ENCODE data around the gene GRB2.

The GRB2 gene

GRCh38 chr17:75386430-75386829 is 19.0 kb downstream of the GRB2 start:
- H2AFZ ChIP-seq (ENCODE audit: low read depth, low read length, severe bottlenecking) = no peak overlapping the region
- TF ChIP-seq, protein P1, sequence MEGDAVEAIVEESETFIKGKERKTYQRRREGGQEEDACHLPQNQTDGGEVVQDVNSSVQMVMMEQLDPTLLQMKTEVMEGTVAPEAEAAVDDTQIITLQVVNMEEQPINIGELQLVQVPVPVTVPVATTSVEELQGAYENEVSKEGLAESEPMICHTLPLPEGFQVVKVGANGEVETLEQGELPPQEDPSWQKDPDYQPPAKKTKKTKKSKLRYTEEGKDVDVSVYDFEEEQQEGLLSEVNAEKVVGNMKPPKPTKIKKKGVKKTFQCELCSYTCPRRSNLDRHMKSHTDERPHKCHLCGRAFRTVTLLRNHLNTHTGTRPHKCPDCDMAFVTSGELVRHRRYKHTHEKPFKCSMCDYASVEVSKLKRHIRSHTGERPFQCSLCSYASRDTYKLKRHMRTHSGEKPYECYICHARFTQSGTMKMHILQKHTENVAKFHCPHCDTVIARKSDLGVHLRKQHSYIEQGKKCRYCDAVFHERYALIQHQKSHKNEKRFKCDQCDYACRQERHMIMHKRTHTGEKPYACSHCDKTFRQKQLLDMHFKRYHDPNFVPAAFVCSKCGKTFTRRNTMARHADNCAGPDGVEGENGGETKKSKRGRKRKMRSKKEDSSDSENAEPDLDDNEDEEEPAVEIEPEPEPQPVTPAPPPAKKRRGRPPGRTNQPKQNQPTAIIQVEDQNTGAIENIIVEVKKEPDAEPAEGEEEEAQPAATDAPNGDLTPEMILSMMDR (IDR thresholded peaks at IDR 0.05; ENCODE audit: insufficient read depth, low read length, poor library complexity, severe bottlenecking) = no peak
- no peak for TF ChIP-seq EZH2phosphoT487 (conservative IDR thresholded peaks at IDR 0.05; ENCODE audit: low read length)
- 0 out of 2 replicates have a peak, but pooled peaks cover 9% of the 10 kb centered on the region for H3F3A ChIP-seq (ENCODE audit: insufficient read depth)
- H3K79me2 ChIP-seq (ENCODE audit: insufficient read depth, low read length) = peaks cover 98% of the 10 kb centered on the region
- H3K4me3 ChIP-seq (ENCODE audit: insufficient read depth, low read length, poor library complexity, severe bottlenecking) = no peak overlapping the region
- H4K20me1 ChIP-seq (ENCODE audit: low read depth, low read length) = peaks cover 45% of the 10 kb centered on the region
- H3K4me2 ChIP-seq (ENCODE audit: low read depth, low read length, poor library complexity, severe bottlenecking) = no peak overlapping the region
- H3K36me3 ChIP-seq (ENCODE audit: low read length) = peaks cover 14% of the 10 kb centered on the region
- no peak overlapping the region for H3K27ac ChIP-seq (ENCODE audit: low read depth, low read length)
- H3K9ac ChIP-seq (ENCODE audit: low read length) = no peak overlapping the region
- no peaks in the 10 kb centered on the region for H3K9me3 ChIP-seq (ENCODE audit: insufficient read depth, low read length)
- no peaks in the 10 kb centered on the region for H3K27me3 ChIP-seq (ENCODE audit: low read length)
- no peaks in the 10 kb centered on the region for H3K9me2 ChIP-seq (replicated peaks; ENCODE audit: insufficient read depth, low read length)

- TF ChIP-seq, protein P1 (IDR thresholded peaks at IDR 0.05; ENCODE audit: insufficient read depth, low read length, poor library complexity, severe bottlenecking) = no peak
- no peak for TF ChIP-seq EZH2phosphoT487 (conservative IDR thresholded peaks at IDR 0.05; ENCODE audit: low read length)
- Histone ChIP-seq H3K36me3 (ENCODE audit: low read length) (0 out of 2 replicates have a peak, but pooled peaks cover 2% of the 10 kb centered on the region), H3F3A (ENCODE audit: insufficient read depth) (peaks cover 17% of the 10 kb centered on the region; the same call in 1 of the 2 replicates), H3K27ac (ENCODE audit: low read depth, low read length) (no peak overlapping the region), H3K4me2 (ENCODE audit: low read depth, low read length, poor library complexity, severe bottlenecking) (no peak overlapping the region), H3K79me2 (ENCODE audit: insufficient read depth, low read length) (peaks cover 98% of the 10 kb centered on the region), H2AFZ (ENCODE audit: low read depth, low read length, severe bottlenecking) (no peak overlapping the region), H4K20me1 (ENCODE audit: low read depth, low read length) (peaks cover 41% of the 10 kb centered on the region), H3K4me3 (ENCODE audit: insufficient read depth, low read length, poor library complexity, severe bottlenecking) (no peak overlapping the region), H3K9me2 (replicated peaks; ENCODE audit: insufficient read depth, low read length) (no peaks in the 10 kb centered on the region), H3K9me3 (ENCODE audit: insufficient read depth, low read length) (no peaks in the 10 kb centered on the region), H3K27me3 (ENCODE audit: low read length) (no peaks in the 10 kb centered on the region), H3K9ac (ENCODE audit: low read length) (no peak overlapping the region)
Observed at GRCh38 chr17:75384751-75385150, 20.7 kb downstream of the GRB2 start.

DNA sequence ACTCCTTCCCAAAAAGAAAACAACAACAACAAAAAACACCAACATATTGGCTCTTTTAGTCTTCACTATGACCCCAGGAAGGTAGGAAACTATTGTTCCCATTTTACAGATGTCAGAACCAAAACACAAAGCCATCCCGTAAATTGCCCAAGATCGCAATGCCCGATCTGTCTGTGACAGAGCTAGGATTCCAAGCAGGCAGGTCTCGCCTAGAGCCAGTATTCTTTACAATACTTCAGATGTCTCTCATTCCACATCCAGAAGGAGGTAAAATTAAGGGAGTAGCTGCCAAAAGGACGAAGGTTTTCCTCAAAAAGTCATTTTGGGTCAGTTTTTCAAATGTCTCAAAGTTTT is 21.7 kb downstream of the GRB2 start:
- Histone ChIP-seq H3K27me3 (ENCODE audit: low read length) (no peaks in the 10 kb centered on the region), H3F3A (ENCODE audit: insufficient read depth) (peaks cover 24% of the 10 kb centered on the region), H3K36me3 (ENCODE audit: low read length) (0 out of 2 replicates have a peak, but pooled peaks cover 4% of the 10 kb centered on the region), H3K79me2 (ENCODE audit: insufficient read depth, low read length) (peaks cover 100% of the 10 kb centered on the region), H2AFZ (ENCODE audit: low read depth, low read length, severe bottlenecking) (no peak overlapping the region), H3K27ac (ENCODE audit: low read depth, low read length) (no peak overlapping the region), H3K4me3 (ENCODE audit: insufficient read depth, low read length, poor library complexity, severe bottlenecking) (no peak overlapping the region), H4K20me1 (ENCODE audit: low read depth, low read length) (peaks cover 41% of the 10 kb centered on the region), H3K4me2 (ENCODE audit: low read depth, low read length, poor library complexity, severe bottlenecking) (no peak overlapping the region), H3K9me3 (ENCODE audit: insufficient read depth, low read length) (no peaks in the 10 kb centered on the region), H3K9ac (ENCODE audit: low read length) (no peak overlapping the region), H3K9me2 (replicated peaks; ENCODE audit: insufficient read depth, low read length) (no peaks in the 10 kb centered on the region)
- TF ChIP-seq, protein P1 (IDR thresholded peaks at IDR 0.05; ENCODE audit: insufficient read depth, low read length, poor library complexity, severe bottlenecking) = no peak
- no peak for TF ChIP-seq EZH2phosphoT487 (conservative IDR thresholded peaks at IDR 0.05; ENCODE audit: low read length)

All from SU-DHL-6 (cell line).